GM18520 (cell line): ENCODE measurements around the gene PRKG1.

ENCODE experiments used
- ATAC-seq: cut with Tn5 transposase; IDR thresholded peaks from one replicate; pipeline ENCODE4 v1.9.1; 2021; ENCODE audit not compliant: unreplicated experiment

The PRKG1 gene

GRCh38 chr10:52268790-52269189, 1194.5 kb downstream of the PRKG1 start:
- no peak for ATAC-seq

GRCh38 chr10:52269233-52269632, 1194.9 kb downstream of the PRKG1 start:
- no peak for ATAC-seq

- no peak for ATAC-seq
Measured at GRCh38 chr10:52276163-52276562, 1201.9 kb downstream of the PRKG1 start.

- no peak for ATAC-seq
Measured at GRCh38 chr10:52276986-52277385, 1202.7 kb downstream of the PRKG1 start.

- no peak for ATAC-seq
Measured at GRCh38 chr10:52279546-52279945, 1205.3 kb downstream of the PRKG1 start.

- no peak for ATAC-seq
Measured at GRCh38 chr10:52280051-52280450, 1205.8 kb downstream of the PRKG1 start.

GRCh38 chr10:52283174-52283573, 1208.9 kb downstream of the PRKG1 start:
- no peak for ATAC-seq

GRCh38 chr10:52284416-52285013, 1210.2 kb downstream of the PRKG1 start:
- ATAC-seq, result no peak

- ATAC-seq, result no peak
Measured at GRCh38 chr10:52287866-52288265, 1213.6 kb downstream of the PRKG1 start.

GRCh38 chr10:52297747-52298146, 1223.5 kb downstream of the PRKG1 start:
- ATAC-seq, result no peak

GRCh38 chr10:52300599-52301277, 1226.5 kb downstream of the PRKG1 start:
- no peak for ATAC-seq

- no peak for ATAC-seq
Measured at GRCh38 chr10:52308251-52309031, 1234.2 kb downstream of the PRKG1 start.

- ATAC-seq, result no peak
Measured at GRCh38 chr10:52312942-52313255, 1238.6 kb downstream of the PRKG1 start.

GRCh38 chr10:52313256-52313932, 1239.1 kb downstream of the PRKG1 start:
- ATAC-seq, result no peak

- peak; percentile 61 for ATAC-seq
Measured at GRCh38 chr10:52313933-52314821, 1239.9 kb downstream of the PRKG1 start, which contains the start of gene DKK1. Gene DKK1 (plus strand): TSS chr10:52314281. CDS start chr10:52314435, 154 bp downstream.

- ATAC-seq, result no peak
Measured at GRCh38 chr10:52314822-52315552, 1240.7 kb downstream of the PRKG1 start.

GRCh38 chr10:52316001-52316400, 1241.7 kb downstream of the PRKG1 start:
- ATAC-seq, result no peak

GRCh38 chr10:52316500-52316899, 1242.2 kb downstream of the PRKG1 start:
- no peak for ATAC-seq

GRCh38 chr10:52318136-52318701, 1243.9 kb downstream of the PRKG1 start:
- ATAC-seq, result no peak
